ENCODE results near the gene USP28. TPM values are rescaled to one million over a fixed set of nuclear protein-coding genes. Genes with fewer than 3 reads are reported as not detected.

USP28 gene
- total RNA-seq, 4 donors from 2014 or later = 7.8 to 64.4 (median 20.6) TPM

DNA sequence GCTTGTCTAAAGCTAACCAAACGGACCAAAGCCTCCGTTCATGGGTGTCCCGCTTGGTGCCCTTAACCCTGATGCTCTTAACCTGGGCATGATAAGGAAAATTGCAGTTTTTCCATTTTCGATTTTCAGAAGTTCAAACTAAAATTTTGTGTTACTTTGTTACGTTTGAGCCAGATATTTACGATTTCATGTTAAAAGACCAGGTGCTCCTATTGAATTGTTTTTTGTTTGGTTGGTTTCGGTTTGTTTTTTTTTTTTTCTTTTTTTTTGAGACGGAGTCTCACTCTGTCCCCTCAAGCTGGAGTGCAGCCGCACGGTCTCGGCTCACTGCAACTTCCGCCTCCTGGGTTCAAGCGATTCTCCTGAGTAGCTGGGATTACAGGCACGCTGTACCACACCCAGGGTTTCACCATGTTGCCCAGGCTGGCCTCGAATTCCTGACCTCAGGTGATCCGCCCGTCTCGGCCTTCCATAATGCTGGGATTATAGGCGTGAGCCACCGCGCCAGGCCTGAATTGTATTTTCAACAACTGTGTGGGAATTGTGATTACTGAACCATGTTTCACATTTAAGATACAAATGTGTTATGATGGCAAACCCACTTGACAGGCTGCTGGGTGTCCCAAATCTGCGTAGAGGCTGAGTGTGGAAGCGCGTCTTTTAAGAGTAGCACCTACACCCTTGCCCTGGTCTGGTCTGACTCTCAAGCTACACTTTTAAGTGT is 864 bp upstream of the USP28 start:
- Histone ChIP-seq H3K9me3 (no peaks in the 10 kb centered on the region), H3K4me1 (peaks cover 0 to 14% (median 5%) of the 10 kb centered on the region in 4 donors), H3K27ac (peak overlapping the region; percentile 88 to 92 (median 88)), H3K4me3 (peak overlapping the region; percentile 68 to 93 (median 85)), H3K27me3 (no peaks in the 10 kb centered on the region), H3K36me3 (no peaks in the 10 kb centered on the region)
- no peak for TF ChIP-seq POLR2A (IDR thresholded peaks at IDR 0.05)
- TF ChIP-seq, protein P1, sequence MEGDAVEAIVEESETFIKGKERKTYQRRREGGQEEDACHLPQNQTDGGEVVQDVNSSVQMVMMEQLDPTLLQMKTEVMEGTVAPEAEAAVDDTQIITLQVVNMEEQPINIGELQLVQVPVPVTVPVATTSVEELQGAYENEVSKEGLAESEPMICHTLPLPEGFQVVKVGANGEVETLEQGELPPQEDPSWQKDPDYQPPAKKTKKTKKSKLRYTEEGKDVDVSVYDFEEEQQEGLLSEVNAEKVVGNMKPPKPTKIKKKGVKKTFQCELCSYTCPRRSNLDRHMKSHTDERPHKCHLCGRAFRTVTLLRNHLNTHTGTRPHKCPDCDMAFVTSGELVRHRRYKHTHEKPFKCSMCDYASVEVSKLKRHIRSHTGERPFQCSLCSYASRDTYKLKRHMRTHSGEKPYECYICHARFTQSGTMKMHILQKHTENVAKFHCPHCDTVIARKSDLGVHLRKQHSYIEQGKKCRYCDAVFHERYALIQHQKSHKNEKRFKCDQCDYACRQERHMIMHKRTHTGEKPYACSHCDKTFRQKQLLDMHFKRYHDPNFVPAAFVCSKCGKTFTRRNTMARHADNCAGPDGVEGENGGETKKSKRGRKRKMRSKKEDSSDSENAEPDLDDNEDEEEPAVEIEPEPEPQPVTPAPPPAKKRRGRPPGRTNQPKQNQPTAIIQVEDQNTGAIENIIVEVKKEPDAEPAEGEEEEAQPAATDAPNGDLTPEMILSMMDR (IDR thresholded peaks at IDR 0.05) = no peak
- DNase-seq = peak in 2 of 3 donors; percentile 24 to 55

DNA sequence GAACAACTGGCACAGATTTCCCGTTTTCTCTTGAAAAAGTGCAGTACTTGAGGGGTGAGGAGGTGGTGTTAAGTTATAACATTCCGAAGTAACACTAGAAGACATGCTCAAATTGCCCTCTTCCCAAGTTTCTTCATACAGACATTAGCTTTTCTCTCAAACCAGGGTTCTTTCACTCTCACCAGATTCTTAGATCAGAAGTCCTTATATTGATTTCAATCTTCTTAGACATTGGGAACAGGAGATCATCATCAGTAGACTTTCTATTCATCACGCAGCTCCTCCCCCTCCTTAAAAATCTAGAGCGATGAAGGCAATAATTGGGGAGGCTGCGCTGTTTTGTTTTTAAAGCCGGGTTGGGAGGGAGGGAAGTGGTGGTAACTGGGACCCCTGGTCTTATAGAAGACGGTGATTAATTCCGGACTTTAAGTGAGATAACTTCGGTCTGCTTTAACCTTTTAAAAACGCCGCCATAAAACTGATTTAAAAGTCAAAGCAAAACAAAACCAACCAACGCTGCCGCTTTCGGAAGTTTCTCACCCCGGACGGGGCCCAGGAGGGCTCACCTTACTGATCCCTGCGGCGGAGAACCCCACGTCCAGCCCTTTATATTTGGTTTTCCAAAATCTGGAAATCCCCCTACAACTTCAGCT is 665 bp downstream of the USP28 start:
- Histone ChIP-seq H3K36me3 (no peaks in the 10 kb centered on the region), H3K27ac (peak overlapping the region; percentile 88 to 92 (median 88)), H3K9me3 (no peaks in the 10 kb centered on the region), H3K4me1 (peaks cover 0 to 14% (median 5%) of the 10 kb centered on the region in 4 donors), H3K4me3 (peak overlapping the region; percentile 68 to 93 (median 85)), H3K27me3 (no peaks in the 10 kb centered on the region)
- no peak for DNase-seq
- TF ChIP-seq, protein P1 (IDR thresholded peaks at IDR 0.05) = no peak
- no peak for TF ChIP-seq POLR2A (IDR thresholded peaks at IDR 0.05)

DNA sequence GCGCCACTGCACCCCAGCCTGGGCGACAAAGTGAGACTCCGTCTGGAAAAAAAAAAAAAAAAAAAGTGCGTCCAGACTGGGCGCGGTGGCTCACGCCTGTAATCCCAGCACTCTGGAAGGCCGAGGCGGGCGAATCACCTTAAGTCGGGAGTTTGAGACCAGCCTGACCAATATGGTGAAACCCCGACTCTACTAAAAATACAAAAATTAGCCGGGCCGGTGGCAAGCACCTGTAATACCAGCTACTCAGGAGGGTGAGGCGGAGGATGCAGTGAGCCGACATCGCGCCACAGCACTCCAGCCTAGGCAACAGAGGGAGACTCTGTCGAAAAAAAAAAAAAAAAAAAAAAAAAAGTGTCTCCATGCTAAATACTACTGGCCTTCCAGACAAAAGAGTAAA is 1.3 kb downstream of the USP28 start:
- no peaks in the 10 kb centered on the region for H3K36me3 ChIP-seq
- H3K27ac ChIP-seq = no peak overlapping the region
- no peaks in the 10 kb centered on the region for H3K9me3 ChIP-seq
- TF ChIP-seq, protein P1 (IDR thresholded peaks at IDR 0.05) = no peak
- TF ChIP-seq POLR2A (IDR thresholded peaks at IDR 0.05) = no peak
- H3K27me3 ChIP-seq = no peaks in the 10 kb centered on the region
- peak overlapping the region in 1 of 4 donors; percentile 68 for H3K4me3 ChIP-seq
- peaks cover 0 to 14% (median 5%) of the 10 kb centered on the region in 4 donors for H3K4me1 ChIP-seq
- DNase-seq = no peak

DNA sequence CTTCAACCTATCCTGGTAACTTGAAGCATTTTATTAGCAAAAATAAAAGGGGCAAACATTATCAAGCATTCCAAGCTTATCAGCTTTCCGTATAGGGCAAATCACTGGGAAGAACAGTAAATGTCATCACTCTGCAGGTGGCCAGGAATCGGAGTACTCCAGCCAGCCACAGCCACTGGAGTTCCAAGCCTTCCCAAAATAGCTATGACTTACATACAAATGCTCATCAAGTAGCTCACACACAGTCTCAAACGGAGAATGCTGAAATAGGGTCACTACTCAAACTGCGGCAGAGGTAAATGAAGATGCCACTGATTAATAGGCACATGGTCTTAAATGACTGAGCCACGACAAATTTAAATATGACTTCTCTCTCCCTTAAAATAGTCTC is 2.1 kb downstream of the USP28 start:
- Histone ChIP-seq H3K27me3 (no peaks in the 10 kb centered on the region), H3K9me3 (no peaks in the 10 kb centered on the region), H3K27ac (no peak overlapping the region), H3K4me1 (peaks cover 0 to 14% (median 5%) of the 10 kb centered on the region in 4 donors), H3K4me3 (no peak overlapping the region), H3K36me3 (no peaks in the 10 kb centered on the region)
- no peak for DNase-seq
- TF ChIP-seq, protein P1 (IDR thresholded peaks at IDR 0.05) = no peak
- no peak for TF ChIP-seq POLR2A (IDR thresholded peaks at IDR 0.05)

DNA sequence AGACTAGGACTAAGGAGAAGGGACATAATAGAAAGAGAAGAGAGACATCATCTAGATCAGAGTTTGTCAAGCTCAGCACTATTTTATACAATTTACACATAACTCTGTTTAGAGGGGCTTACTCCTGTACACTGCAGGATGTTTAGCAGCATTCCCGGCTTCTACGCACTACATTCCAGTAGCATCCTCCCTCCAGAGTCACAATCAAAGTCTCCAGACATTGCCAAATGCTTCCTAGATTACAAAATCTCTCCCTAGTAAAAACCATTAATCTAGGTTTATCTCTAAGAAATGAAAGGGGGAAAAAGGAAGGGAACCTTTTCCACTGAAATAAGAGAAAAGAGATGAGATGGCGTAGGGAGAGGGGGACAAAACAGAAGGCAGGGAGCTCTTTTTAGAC is 4.0 kb downstream of the USP28 start:
- Histone ChIP-seq H3K4me1 (peaks cover 0 to 14% (median 5%) of the 10 kb centered on the region in 4 donors), H3K4me3 (no peak overlapping the region), H3K36me3 (no peaks in the 10 kb centered on the region), H3K27me3 (no peaks in the 10 kb centered on the region), H3K9me3 (no peaks in the 10 kb centered on the region), H3K27ac (no peak overlapping the region)
- no peak for DNase-seq
- TF ChIP-seq POLR2A (IDR thresholded peaks at IDR 0.05) = no peak
- TF ChIP-seq, protein P1 (IDR thresholded peaks at IDR 0.05) = no peak

Data from Peyer's patch (tissue), 4 donors.